22Rv1 (cell line): ENCODE data around the gene GARNL3.

ENCODE experiments used
- CTCF ChIP-seq: fragments of 450-650 bp; IDR thresholded peaks from 2 replicates; pipeline ENCODE4 v1.5.1; 2017; ENCODE audit warnings: mild to moderate bottlenecking
- ZFX ChIP-seq: fragments of 450-650 bp; IDR thresholded peaks from 2 replicates; pipeline ENCODE4 v1.6.1; 2017; ENCODE audit warnings: antibody characterized with exemption, borderline replicate concordance

GRCh38 chr9:127316586-127317323, 52.2 kb downstream of the GARNL3 start:
- TF ChIP-seq CTCF: no peak
- TF ChIP-seq ZFX: no peak
